Measurements from ENCODE around the gene RAB6B.

The RAB6B gene

DNA sequence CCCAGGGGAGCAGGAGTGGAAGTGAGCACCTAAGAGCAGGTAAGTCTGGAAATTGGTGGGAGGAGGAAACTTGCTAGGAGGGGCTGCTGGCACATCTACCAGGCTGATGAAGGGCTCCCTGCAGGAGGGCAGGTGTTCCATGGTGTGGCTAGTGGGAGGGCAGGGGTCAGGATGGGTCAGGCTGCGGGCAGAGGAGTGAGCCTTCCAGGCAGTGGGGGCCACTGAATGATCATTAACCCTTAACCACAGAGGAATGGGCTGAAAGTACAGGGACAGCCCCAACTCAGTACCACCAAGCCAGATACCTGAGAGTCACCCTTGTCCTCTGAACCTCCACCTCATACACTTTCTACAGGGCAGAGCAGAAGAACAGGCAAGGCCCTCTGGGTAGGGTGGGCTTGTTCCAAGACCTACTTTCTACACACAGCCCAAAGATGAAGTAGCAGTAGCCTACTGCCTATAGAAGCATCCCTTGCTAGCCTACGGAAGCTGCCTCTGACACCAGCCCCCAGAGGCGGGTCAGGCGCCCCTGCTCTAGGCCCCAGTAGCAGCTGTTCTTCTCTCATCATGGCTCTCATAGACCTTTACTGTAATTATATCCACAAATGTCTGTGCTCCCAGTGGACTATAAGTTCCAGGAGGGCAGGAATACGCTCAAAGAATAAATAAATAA is 4.6 kb downstream of the RAB6B start:
- DNase-seq (ENCODE audit: low read depth, low spot score) = no peak
- TF ChIP-seq, protein P1, sequence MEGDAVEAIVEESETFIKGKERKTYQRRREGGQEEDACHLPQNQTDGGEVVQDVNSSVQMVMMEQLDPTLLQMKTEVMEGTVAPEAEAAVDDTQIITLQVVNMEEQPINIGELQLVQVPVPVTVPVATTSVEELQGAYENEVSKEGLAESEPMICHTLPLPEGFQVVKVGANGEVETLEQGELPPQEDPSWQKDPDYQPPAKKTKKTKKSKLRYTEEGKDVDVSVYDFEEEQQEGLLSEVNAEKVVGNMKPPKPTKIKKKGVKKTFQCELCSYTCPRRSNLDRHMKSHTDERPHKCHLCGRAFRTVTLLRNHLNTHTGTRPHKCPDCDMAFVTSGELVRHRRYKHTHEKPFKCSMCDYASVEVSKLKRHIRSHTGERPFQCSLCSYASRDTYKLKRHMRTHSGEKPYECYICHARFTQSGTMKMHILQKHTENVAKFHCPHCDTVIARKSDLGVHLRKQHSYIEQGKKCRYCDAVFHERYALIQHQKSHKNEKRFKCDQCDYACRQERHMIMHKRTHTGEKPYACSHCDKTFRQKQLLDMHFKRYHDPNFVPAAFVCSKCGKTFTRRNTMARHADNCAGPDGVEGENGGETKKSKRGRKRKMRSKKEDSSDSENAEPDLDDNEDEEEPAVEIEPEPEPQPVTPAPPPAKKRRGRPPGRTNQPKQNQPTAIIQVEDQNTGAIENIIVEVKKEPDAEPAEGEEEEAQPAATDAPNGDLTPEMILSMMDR (IDR thresholded peaks at IDR 0.05; ENCODE audit: low read depth, low read length) = no peak
- in situ Hi-C loops (cut with HindIII; ENCODE audit: low sequenced_read_pairs) = no loop called here
- H3K4me3 ChIP-seq (ENCODE audit: low read depth, low read length) = no peak overlapping the region

DNA sequence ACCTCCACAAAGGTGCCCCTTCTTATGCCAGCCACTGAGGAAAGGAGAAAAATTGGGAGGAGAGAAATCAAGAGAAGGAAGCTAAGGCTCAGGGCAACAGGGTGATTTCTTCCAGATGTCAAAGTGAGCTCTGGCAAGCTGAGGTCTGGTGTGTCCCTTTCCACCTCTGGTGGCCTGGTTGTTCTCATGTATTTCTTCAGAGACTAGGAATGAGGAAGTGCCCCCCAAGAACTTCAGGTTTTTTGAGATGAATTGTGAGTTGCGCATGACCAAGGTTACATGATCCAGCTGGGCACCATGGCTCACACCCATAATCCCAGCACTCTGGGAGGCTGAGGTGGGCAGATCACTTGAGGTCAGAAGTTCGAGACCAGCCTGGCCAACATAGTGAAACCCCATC is 5.6 kb downstream of the RAB6B start:
- in situ Hi-C loops (cut with HindIII; ENCODE audit: low sequenced_read_pairs) = no loop called here
- DNase-seq (ENCODE audit: low read depth, low spot score) = no peak
- TF ChIP-seq, protein P1 (IDR thresholded peaks at IDR 0.05; ENCODE audit: low read depth, low read length) = no peak
- H3K4me3 ChIP-seq (ENCODE audit: low read depth, low read length) = no peak overlapping the region

DNA sequence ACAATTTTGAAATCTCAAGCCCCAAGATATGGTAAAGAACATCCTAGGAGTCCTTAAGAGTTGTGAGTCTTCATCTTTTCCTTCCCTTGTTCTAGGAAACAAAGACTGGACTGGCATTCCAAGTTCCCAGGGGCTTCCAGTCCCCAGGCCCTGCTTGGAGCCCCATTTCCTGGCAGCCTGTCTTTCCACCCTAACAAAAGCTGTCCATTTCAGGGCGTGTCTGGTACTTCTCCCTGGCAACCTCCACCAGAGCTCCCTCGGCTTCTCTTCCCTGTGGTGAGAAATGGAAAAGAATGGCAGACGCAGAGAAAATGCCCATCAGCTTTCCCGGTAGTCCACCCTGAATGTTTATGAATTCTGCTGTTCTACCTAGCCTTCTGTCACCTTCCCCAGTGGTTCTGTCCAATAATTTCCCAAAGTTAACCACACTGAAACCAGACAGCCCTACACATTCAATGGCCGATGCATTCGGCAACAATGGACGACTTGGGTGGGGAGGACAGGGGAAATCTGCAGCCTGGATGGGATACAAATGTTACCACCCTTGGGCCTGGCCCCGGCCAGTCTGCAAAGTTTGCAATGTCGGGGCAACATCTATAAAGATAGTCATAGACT is 6.8 kb downstream of the RAB6B start:
- in situ Hi-C loops (cut with HindIII; ENCODE audit: low sequenced_read_pairs) = no loop called here

DNA sequence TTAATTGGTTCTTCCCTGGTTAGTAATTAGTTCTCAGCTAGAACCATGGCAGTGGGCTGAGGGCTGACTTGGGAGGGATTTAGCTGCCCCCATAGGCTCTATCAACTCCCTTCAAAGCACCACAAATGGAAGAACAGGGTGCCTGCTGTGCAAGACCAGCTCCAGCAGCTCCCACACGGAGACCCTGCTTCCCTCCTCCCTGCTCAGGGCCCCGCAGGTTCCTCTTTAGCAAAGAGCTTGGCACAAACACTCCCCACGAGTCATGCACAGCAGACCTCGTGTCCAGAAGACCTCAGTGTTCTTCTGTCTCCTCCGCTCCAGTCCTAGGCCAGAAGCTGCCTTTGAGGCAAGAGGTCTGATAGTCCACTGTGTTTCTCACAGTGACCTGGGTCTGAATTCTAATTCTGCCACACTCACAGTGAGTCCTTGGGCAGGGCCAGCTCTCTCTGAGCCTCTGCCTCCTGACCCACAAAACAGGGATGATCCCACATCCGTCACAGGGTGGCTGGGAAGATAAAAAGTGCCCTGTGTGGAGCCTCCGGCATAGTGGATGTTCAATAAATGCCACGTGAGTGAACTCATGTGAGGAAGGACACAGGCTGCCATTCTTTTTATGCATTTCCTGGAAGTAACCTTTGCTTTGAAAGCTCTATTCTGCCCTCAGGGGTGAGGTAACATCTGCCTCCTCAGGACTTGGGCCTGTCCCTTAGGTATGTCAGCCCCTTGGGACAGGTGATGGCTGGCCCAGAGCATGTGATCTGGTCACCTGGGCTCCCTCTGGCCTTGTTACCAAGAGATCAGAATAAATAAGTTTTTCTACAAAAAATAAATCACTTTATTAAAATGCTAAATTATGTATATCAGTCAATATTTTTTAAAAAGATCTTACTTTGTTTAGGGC is 7.6 kb downstream of the RAB6B start:
- in situ Hi-C loops (cut with HindIII; ENCODE audit: low sequenced_read_pairs) = no loop called here
- no peak for DNase-seq (ENCODE audit: low read depth, low spot score)
- TF ChIP-seq, protein P1 (IDR thresholded peaks at IDR 0.05; ENCODE audit: low read depth, low read length) = no peak
- H3K4me3 ChIP-seq (ENCODE audit: low read depth, low read length) = no peak overlapping the region

More for the DNA sequence above, 6.8 kb downstream of the RAB6B start:
- H3K4me3 ChIP-seq (ENCODE audit: low read depth, low read length) = no peak overlapping the region
- DNase-seq (ENCODE audit: low read depth, low spot score) = no peak
- TF ChIP-seq, protein P1 (IDR thresholded peaks at IDR 0.05; ENCODE audit: low read depth, low read length) = no peak

DNA sequence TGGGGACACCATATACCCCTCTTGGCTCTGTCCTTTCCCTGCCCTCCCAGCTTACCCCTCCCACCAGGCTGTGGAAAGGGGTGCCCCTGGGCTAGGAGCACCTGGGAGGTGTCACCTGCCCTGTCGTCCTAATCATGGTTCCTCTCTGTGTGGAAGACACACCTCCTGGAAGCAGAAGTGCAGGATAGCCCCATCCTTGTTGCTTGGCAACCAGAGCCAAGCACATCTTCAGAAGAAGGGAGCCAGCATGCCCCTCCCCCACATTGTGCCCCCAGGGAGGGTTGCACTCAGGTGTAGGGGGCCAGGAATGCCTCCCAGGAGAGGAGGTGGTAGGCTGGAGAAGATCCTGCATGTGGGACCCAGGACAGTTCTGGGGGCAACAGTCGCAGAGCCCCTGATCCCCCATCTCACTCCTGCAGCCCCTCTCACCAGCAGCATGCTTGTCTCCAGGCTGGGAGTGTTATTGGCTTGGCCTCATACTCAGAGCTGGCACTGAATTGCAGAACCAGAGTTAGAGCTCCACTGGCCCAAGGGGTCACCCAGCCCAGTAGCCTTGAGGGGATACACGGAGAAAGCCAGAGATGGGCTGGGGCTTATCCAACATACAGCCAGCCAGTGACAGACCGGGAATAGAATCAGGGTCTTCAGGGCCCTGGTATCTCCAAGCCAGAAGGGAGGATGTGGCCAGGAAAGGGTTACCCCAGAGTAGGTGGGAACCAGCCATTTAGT is 8.4 kb downstream of the RAB6B start:
- no peak overlapping the region for H3K4me3 ChIP-seq (ENCODE audit: low read depth, low read length)
- TF ChIP-seq, protein P1 (IDR thresholded peaks at IDR 0.05; ENCODE audit: low read depth, low read length) = no peak
- in situ Hi-C loops (cut with HindIII; ENCODE audit: low sequenced_read_pairs) = no loop called here
- no peak for DNase-seq (ENCODE audit: low read depth, low spot score)
